Thymus (tissue), 11 donors: ENCODE data around the gene SLC51B. TPM values are rescaled to one million over a fixed set of nuclear protein-coding genes. Genes with fewer than 3 reads are reported as not detected.
"Not testable (repeated sequence)": the region's sequence is repeated elsewhere in the genome, so short reads cannot be mapped to it uniquely, and the experiment has no call there.

Experiments
- DNase-seq, 9 donors: peaks; one replicate each; pipeline ENCODE4 v3.0.0-alpha.2; 2013; ENCODE audit warnings: low spot score in 9 of 9, low read depth in 6 of 9, missing footprints in 1 of 9
- H3K27ac ChIP-seq, 2 donors: one replicate each; pipeline ENCODE4 v1.5.1; 2013; ENCODE audit warnings: control low read depth in 1 of 2, low read depth in 1 of 2, low read length in 1 of 2, mild to moderate bottlenecking in 1 of 2, moderate library complexity in 1 of 2
- H3K27me3 ChIP-seq, 2 donors: one replicate each; pipeline ENCODE4 v1.5.1; 2013; ENCODE audit warnings: low read length in 1 of 2; ENCODE audit not compliant: control insufficient read depth in 2 of 2, insufficient read depth in 1 of 2
- H3K36me3 ChIP-seq, 2 donors: one replicate each; pipeline ENCODE4 v1.5.1; 2013; ENCODE audit warnings: low read length in 1 of 2, mild to moderate bottlenecking in 1 of 2, moderate library complexity in 1 of 2; ENCODE audit not compliant: control insufficient read depth in 2 of 2, insufficient read depth in 2 of 2
- H3K4me1 ChIP-seq, 2 donors: one replicate each; pipeline ENCODE4 v1.5.1; 2013; ENCODE audit warnings: low read length in 2 of 2; ENCODE audit not compliant: control insufficient read depth in 2 of 2, insufficient read depth in 2 of 2
- H3K4me3 ChIP-seq, 2 donors: one replicate each; pipeline ENCODE4 v1.5.1; 2013; ENCODE audit warnings: low read length in 2 of 2, control low read depth in 1 of 2, mild to moderate bottlenecking in 1 of 2
- H3K9me3 ChIP-seq, 2 donors: one replicate each; pipeline ENCODE4 v1.5.1; 2013; ENCODE audit warnings: low read length in 1 of 2, mild to moderate bottlenecking in 1 of 2; ENCODE audit not compliant: control insufficient read depth in 2 of 2, insufficient read depth in 1 of 2
- WGBS: extraction: QIAGEN DNeasy Blood & Tissue Kit; methylation state at CpG from one replicate; pipeline ENCODE4 v1.1.7; 2013; 5-methylcytosine and 5-hydroxymethylcytosine counted together
- polyA plus RNA-seq: library from polyadenylated mRNA; stranded (reverse); fragments of 200-250 nt; gene quantifications from one replicate; pipeline ENCODE4 v1.2.3, GENCODE V29; 2013
- total RNA-seq: library from RNA; stranded (reverse); fragments of 120-200 nt; gene quantifications from one replicate; pipeline ENCODE4 v1.2.4, GENCODE V29; 2013
- donor health status: healthy.

SLC51B gene
- total and polyA plus RNA-seq, 2 donors: 0.16 TPM; not detected in 1

DNA sequence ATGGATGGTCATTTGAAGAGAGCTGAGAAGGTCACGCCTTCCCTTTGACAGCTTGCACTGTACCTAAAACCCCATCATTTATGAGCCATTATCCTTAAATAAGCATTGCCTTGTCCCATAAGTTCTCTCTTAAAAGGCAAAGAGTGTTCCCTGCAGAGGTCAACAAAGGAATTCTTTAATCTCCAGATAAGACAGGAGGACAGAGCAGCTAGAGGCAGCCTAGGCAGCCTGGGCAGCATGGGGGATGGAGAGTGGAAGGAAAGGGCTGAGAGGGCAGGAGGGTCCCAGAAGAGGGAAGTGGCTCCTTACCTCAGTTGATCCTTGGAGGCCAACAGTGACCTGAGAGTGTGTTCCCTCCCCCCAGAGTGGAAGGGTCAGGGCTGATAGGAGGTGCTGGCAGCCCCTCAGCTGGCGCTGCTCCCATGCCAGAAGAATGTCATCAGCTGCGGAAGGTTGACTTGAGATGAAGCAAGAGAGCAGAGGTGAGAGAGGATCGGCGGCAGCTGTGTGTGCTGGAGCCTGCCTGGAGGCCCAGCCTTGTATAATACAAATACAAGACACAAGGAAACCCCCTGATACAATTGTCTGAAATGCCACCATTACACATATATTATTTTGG lies 44.1 kb downstream of the SLC51B start:
- no peak overlapping the region for H3K27ac ChIP-seq
- H3K4me3 ChIP-seq: no peak overlapping the region
- peaks cover 0 to 2% of the 10 kb centered on the region in 2 donors for H3K36me3 ChIP-seq
- 95% methylated on average over 5 of the region's 5 CpGs for WGBS
- H3K27me3 ChIP-seq: peaks cover 0 to 6% of the 10 kb centered on the region in 2 donors
- no peaks in the 10 kb centered on the region for H3K9me3 ChIP-seq
- DNase-seq: no peak
- H3K4me1 ChIP-seq: peaks cover 0 to 4% of the 10 kb centered on the region in 2 donors

DNA sequence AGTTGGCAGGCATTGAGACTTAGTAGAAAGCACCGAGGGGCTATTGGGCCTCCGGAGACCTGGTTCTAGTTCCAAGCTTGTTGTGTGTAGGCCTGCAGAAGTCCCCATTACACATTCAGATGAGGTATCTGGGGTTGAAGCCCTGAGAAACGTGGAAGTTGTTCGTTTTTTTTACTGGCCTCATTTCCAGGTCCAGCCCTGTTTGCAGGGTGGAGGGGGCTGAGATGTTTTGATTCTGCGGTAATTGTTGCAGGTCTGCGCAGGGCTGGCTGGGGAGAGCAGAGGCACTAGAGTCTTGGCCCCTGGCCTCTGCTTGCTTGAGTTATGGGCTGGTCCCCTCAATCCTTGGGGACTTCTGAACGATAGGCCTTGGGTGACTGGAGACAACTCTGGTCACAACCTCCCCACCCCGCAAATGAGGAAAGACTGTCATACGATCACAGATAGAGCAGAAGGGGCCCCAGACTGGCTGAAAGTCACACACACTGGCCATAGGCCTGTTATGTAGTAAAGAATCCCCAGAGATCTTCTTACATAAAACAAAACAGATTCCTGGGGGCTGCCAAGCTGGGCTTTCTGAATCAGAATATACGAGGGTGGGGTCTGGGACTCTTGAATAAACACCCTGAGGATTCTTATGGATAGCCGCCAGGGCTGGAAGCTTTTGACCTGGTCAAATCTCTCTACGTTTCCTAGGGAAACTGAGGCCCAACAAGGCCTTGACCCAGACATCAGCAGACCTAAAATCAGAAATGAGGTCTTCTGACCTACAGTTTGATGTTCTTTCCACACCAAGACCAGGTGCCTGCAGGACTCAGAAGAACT lies 47.0 kb downstream of the SLC51B start:
- H3K9me3 ChIP-seq: no peaks in the 10 kb centered on the region
- DNase-seq: no peak
- H3K4me3 ChIP-seq: no peak overlapping the region
- H3K27me3 ChIP-seq: no peaks in the 10 kb centered on the region
- WGBS: 94% methylated on average over 12 of the region's 12 CpGs
- peaks cover 4 to 6% of the 10 kb centered on the region in 2 donors for H3K36me3 ChIP-seq
- H3K4me1 ChIP-seq: peaks cover 0 to 4% of the 10 kb centered on the region in 2 donors
- no peak overlapping the region for H3K27ac ChIP-seq

DNA sequence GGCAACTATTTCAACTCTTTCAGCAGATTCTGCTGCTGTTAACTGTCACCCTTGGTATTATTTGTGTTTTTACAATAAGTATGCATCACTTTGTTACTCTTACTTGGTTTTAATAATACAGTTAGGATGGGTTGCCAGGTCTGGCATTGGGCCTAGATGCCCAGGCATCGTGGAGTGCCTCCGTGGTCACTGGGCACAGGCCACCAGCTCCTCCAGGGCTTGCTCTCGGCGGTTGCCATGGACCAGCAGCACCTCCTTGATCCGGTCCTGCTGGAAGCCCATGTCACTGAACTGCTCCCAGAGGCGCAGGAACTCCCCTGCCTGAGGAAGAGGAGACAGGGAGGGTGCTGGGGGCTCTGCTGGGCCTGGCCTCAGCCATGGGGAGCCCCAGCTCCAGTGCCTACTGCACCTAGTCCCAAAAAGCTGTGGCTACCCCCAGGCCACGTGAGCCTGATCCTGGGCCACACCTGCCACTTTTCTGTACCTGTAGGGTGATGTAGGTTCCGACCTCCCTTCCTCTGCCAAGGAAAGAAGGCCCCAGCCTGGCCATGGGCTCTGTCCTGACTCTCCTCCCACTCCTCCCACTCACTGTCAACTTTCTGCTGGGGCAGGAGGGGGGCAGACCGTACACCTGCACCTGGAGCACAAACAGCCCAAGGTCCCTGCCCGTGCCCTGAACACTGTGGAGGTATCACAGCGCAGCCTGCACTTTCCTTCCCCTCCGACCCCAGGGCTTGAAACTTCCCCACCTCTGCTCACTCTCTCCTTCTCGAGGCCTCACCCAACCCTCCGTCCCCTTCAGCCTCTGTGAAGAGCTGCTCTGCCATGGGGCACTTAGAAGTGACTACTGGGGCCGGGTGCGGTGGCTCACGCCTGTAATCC lies 48.0 kb downstream of the SLC51B start:
- Histone ChIP-seq H3K27me3 (no peaks in the 10 kb centered on the region), H3K9me3 (no peaks in the 10 kb centered on the region), H3K36me3 (peaks cover 12 to 15% of the 10 kb centered on the region in 2 donors), H3K27ac (no peak overlapping the region), H3K4me1 (peaks cover 0 to 4% of the 10 kb centered on the region in 2 donors), H3K4me3 (no peak overlapping the region)
- no peak for DNase-seq
- WGBS: 98% methylated on average over 17 of the region's 17 CpGs

DNA sequence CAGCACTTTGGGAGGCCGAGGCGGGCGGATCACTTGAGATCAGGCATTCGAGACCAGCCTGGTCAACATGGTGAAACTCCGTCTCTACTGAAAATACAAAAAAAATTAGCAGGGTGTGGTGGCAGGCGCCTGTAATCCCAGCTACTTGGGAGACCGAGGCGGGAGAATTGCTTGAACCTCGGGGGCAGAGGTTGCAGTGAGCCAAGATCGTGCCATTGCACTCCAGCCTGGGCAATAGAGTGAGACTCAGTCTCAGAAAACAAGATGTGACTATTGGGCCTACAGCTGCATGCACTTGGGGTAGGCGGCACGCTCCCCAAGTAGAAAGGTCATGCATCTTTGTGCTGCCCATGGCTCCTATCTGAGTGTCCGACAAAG lies 48.6 kb downstream of the SLC51B start:
- not testable (repeated sequence) for H3K27me3 ChIP-seq, DNase-seq, H3K27ac ChIP-seq, H3K9me3 ChIP-seq, H3K4me3 ChIP-seq, H3K4me1 ChIP-seq
- peaks cover 18 to 21% of the 10 kb centered on the region in 2 donors for H3K36me3 ChIP-seq
- WGBS: over 99% methylated on average over 13 of the region's 13 CpGs

DNA sequence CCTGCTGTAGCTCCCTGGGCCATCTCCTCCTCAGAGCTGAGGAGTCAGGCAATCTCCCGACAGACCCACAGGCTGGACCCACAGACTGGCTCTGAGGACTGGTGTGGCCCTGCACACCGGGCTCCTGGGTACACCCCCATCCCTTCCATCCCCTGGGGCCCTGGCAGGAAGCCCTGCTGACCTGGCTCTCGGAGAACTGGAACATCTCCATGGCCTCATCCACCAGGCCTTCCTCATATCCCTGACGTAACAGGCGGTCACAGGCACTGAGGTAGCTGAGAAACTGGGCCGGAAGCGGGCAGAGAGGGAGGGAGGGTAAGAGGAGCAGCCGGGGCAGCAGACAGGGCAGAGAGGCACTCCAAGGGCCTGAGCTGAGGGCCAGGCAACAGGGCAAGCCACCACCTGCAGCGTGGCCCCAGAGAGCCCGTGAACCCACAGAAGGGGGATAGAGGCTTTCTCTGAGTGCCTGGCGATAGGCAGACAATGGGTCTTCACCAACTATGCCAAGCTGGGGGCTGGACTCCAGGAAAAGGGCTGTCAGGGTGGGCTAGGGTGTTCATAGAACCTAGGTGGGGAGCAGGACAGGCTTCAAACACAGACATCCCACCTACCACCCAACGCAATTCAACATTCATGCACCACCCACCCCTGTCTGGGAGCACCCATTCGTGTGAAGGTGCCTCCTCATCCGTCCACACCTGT lies 49.3 kb downstream of the SLC51B start:
- no peak overlapping the region for H3K27ac ChIP-seq
- no peak for DNase-seq

DNA sequence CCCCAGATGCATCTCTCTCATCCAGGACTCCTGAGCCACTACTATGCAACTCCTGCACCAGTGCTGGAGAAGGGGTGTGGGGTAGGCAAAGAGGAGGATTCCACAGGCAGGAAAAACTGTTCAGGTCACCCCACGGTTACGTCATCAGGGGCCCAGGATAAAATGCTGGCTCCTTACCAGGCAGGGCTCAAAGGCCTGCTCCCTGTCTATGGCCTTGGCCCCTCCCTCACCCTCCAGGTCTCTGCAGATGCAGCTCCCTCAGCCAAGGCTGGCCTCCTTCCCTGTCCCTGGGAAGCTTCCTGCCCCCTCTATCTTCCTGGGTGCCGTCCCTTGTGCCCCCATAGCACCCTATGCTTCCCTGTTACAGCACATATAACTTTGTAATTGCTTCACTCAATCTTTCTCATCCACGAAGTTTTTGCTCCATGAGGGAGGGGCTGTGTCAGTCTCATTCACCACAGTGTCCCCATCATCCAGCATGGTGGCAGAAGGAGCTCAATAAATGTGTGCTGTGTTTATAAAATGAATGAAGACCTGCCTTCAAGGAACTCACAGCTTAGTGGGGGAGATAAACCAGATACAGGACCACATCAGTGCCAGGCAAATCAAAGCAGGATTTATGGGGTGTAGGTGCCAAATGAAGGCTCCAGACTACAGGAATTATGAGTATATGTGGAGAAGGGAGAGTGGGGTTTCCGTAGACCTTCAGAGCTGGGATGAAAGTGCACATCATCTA lies 50.0 kb downstream of the SLC51B start:
- no peaks in the 10 kb centered on the region for H3K27me3 ChIP-seq
- WGBS: 93% methylated on average over 5 of the region's 5 CpGs
- H3K27ac ChIP-seq: no peak overlapping the region

More for the DNA sequence above, 49.3 kb downstream of the SLC51B start:
- 99% methylated on average over 14 of the region's 14 CpGs for WGBS
- no peaks in the 10 kb centered on the region for H3K4me1 ChIP-seq
- peaks cover 25 to 28% of the 10 kb centered on the region in 2 donors for H3K36me3 ChIP-seq
- no peaks in the 10 kb centered on the region for H3K27me3 ChIP-seq
- no peaks in the 10 kb centered on the region for H3K9me3 ChIP-seq
- no peak overlapping the region for H3K4me3 ChIP-seq

DNA sequence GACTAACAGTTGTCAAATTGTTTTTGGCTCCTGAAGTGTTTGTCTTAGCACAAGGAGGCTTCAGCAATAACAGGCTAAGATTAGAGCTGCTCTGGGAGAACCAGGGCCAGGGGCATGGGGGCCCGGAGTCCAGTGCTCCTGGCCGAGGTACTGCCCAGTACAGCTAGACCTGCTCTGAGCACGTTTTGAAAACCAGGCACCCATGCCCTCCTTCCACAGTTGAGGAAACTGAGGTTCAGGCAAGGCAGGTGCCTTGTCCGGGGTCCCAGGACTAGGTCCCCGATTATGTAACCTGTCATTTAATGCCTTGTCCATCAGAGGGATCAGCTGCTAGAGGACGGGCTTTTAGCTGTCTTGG lies 50.5 kb downstream of the SLC51B start:
- H3K27me3 ChIP-seq: no peaks in the 10 kb centered on the region
- H3K27ac ChIP-seq: no peak overlapping the region
- 96% methylated on average over 6 of the region's 6 CpGs for WGBS
- H3K9me3 ChIP-seq: no peaks in the 10 kb centered on the region
- H3K4me3 ChIP-seq: no peak overlapping the region
- peaks cover 32 to 35% of the 10 kb centered on the region in 2 donors for H3K36me3 ChIP-seq
- H3K4me1 ChIP-seq: no peaks in the 10 kb centered on the region
- no peak for DNase-seq

More for the DNA sequence above, 50.0 kb downstream of the SLC51B start:
- DNase-seq: no peak
- Histone ChIP-seq H3K4me1 (no peaks in the 10 kb centered on the region), H3K36me3 (peaks cover 27 to 33% of the 10 kb centered on the region in 2 donors), H3K9me3 (no peaks in the 10 kb centered on the region), H3K4me3 (no peak overlapping the region)
